Ammon's horn (tissue), 1 donor: ENCODE measurements around the gene SASH3.

Experiments
- DNase-seq: peaks from one replicate; pipeline ENCODE4 v3.0.0-alpha.2; 2016; ENCODE audit warnings: low spot score

SASH3 gene

DNA sequence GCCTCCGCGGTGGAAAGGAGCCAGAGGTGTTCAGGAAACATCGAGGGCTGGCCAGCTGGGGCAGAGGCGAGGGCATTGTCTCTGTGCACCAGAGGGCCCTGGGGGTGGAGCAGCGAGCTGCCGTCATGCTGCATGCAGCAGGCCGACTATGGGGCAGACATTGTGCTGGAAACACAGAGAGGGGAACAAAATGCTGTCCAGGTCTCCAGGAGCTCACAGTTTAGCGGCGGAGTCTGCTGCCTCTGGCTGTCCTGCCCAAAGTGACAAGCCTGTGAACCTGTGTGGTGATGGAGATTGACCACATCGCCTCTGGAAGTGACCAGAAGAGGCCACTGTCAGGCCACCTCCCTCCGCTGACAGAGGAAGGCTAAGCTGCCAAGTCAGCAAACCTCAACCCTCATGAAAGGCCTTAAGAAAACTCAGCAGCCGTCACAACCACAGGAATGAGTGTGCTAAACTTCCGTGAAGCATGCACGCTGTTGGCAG is 20.1 kb upstream of the SASH3 start:
- peak; percentile 72 for DNase-seq

DNA sequence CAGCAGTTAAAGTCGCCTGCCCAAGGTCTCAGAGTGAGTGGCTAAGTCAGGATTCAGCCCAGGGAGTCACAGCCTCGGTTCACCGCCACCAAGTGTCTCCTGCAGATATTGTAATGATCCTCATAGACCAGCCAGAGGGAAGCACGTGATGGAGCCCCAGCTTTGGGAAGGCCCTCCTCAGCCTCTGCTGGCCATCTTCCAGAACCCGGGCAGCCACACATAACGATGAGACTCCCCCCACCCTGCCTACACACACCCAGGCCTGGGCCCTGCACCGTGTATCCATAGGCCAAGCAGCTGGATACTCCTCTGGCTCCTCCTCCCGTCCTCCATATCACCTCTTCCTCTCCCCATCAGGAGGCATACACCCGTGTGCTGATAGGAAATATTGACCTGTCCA is 19.6 kb upstream of the SASH3 start:
- no peak for DNase-seq

DNA sequence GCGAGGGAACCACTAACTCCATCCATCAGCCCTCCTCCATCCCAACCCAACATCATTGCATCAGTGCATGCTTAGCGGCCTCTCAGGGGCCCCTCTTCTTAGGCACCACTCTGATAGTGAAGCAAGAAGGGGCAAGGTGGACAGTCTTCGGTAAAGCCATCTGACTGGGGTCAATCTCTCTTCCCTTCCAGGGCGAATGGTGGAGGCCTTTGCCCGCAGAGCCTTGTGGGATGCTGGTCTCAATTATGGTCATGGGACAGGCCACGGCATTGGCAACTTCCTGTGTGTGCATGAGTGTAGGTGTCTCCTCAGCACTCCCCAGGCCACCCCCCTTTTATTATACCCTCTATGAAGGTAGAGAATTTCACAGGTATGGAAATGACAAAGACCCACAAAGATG is 18.8 kb upstream of the SASH3 start:
- DNase-seq: no peak

DNA sequence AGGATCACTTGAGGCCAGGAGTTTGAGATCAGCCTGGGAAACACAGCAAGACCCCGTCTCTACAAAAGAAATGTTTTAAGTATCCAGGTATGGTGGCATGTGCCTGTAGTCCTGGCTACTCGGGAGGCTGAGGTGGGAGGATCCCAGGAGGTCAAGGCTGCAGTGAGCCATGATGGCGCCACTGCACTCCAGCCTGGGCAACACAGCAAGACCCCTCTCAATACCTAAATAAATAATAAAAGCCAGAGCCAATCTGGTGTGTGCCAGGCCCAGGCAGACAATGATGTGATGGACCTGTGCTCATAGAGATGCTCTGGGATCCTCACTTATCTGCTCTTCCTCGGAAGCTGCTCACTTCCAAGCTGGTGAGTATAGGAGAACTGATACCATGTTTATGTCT is 18.2 kb upstream of the SASH3 start:
- no peak for DNase-seq

DNA sequence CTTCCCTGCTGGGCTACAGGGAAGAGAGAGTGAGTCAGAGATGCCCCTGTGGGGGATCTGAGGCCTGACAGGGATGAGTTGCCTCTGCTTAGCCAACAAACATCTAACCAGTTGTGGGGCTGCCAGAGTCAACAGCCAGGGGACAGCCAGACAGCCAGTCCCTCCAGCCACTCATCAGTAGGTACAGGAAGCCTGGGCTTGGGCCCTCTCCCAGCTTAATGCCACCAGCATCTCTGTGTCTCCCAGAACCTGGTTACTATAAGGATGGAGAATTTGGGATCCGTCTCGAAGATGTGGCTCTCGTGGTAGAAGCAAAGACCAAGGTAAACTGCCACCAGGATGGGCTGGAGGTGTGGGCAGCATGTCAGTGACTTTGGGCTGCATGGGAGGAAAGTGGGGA is 17.3 kb upstream of the SASH3 start:
- DNase-seq: no peak

DNA sequence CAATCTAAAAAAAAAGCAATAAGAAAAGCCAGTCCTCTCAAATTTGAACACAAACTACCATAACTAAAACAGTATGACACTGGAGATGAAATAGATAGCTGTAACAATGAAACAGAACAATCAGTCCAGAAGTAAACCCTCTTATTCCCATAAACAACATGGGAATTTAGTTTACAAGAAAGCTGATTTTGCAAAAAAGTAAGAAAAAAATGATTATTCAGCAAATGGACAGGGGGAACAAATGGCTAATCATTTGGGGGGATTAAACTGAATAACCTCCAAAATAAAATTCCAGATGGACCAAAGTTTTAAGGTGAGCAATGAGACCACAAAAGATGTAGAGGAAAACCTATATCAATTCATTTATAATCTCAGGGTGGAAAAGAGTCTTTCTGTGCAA is 16.1 kb upstream of the SASH3 start:
- DNase-seq: no peak

DNA sequence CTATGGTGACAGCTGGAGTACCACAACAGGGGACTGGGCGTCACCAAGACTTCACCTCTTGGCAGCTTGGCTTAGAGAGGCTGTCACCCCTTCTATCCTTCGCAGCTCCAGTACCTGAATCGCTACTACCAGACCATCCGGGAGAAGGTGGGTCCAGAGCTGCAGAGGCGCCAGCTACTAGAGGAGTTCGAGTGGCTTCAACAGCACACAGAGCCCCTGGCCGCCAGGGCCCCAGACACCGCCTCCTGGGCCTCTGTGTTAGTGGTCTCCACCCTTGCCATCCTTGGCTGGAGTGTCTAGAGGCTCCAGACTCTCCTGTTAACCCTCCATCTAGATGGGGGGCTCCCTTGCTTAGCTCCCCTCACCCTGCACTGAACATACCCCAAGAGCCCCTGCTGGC is 11.6 kb upstream of the SASH3 start:
- no peak for DNase-seq

DNA sequence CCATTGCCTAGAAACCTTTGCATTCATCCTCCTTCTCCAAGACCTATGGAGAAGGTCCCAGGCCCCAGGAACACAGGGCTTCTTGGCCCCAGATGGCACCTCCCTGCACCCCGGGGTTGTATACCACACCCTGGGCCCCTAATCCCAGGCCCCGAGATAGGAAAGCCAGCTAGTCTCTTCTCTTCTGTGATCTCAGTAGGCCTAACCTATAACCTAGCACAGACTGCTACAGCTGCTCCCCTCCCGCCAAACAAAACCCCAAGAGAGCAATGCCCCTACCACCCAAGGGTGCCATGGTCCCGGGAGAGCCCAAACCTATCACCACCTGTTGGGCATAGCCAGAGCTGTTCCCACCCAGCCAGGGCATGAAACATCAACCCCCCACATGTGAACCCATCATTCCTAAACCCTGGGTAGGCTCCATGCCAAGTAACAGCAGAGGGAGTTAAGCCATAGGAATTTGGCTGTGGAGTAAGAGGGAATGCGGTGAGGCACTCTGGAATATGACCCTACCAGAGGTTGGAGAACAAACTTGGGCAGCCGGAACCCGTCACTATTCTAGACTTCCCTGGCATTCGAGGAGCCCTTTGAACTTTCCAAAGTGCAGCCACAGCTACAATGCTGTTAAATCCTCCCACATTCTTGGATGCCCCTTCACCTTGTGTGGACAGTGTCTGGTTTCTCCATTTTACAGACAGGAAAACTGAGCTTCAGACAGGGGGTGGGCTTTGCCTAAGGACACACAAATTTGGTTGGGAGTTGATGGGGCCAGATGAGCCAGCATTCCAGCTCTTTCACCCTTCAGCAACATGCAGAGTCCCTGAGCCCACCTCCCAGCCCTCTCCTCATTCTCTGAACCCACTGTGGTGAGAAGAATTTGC is 10.9 kb upstream of the SASH3 start:
- DNase-seq: no peak

DNA sequence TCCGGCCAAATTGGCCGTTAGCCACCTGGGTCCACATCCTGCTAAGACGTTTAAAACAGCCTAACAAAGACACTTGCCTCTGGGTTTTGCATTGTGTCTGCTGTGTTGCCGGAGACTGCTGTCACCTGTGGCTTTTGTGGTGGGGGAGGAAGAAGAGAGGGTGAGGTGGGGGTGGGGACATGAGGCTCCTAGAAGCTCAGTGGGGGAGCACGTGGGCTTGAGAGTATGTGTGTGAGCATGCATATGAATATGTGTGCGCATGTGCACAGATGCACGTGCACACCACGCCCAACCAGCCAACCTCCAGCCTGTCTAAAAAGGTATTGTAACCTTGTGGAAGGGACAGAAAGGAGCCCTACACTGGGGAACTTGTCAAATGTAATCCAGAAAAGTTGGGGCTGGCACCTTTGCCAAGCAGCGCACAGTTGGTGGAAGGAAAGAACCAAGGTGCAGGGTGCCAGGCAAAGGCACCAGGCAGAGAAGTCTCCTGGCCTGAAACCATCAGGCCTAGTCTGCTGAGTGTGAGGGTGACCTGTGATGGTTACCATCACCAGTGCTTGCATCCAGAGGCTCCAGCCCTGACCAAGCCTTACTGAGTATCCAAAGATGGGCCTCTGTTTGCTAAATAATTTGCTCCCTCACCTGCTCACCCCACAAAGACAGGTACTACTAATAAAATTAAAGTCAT is 10.1 kb upstream of the SASH3 start:
- no peak for DNase-seq

DNA sequence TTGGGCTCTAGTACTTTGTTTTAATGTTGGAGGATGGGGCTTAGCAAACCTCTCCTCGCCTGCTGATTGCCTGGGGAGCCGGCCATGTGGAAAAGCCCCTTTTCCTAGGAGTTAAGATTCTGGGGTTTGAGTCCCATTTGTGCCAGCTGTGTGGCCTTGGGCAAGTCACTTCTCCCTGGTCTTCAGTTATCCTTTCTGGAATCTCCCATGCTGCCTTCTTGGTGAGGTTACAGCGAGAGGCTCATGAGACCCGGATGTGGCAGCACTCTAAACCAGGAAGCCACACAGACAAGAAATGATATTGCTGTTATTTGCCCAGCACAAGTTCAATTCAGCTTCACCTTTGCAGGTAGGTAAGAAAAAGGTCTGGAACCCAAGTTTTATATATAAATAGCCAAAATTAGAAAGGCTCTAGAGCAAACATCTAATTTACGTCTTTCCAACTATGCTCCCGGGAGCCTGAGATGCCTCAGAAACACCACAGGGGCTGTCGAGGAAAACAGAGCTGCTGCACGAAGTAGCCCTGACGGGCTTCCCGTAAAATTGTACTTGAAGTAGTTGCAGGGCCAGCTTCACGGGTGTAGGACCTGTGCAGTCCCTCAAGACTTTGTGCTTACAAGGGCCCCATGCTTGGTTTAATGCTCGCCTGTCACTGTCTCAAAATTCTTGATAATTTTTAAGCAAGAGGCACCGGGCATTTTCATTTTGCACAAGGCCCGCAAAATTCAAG is 8.3 kb upstream of the SASH3 start:
- DNase-seq: no peak

DNA sequence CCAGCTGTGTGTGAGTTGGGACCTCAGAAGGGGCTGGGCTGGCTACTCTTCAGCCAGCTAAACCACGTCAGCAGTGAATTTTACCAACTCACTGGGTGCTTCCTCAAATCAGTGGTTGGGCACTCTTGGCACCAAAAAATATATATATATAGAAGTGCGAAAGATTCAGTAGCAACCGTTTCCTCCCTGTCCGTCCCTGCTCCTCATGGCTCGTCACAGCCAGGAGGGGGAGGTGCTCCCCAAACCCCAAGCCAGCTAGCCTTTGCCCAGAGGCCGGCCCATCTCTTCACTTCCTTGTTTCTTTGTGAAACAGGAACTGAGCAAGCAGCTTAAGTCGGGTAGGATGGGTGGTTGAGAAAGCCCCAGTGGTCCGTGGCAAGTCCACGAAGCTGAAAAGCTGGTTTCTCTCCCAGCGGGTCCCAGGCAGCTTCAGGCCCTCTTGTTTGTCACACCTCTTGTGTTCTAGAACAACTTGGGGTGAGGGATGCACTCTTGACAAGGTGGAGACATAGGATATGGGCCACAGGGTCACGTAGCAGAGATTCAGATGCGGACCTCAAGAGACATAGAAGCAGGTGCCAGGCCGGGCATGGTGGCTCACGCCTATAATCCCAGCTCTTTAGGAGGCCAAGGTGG is 6.8 kb upstream of the SASH3 start:
- peak; percentile 55 for DNase-seq

DNA sequence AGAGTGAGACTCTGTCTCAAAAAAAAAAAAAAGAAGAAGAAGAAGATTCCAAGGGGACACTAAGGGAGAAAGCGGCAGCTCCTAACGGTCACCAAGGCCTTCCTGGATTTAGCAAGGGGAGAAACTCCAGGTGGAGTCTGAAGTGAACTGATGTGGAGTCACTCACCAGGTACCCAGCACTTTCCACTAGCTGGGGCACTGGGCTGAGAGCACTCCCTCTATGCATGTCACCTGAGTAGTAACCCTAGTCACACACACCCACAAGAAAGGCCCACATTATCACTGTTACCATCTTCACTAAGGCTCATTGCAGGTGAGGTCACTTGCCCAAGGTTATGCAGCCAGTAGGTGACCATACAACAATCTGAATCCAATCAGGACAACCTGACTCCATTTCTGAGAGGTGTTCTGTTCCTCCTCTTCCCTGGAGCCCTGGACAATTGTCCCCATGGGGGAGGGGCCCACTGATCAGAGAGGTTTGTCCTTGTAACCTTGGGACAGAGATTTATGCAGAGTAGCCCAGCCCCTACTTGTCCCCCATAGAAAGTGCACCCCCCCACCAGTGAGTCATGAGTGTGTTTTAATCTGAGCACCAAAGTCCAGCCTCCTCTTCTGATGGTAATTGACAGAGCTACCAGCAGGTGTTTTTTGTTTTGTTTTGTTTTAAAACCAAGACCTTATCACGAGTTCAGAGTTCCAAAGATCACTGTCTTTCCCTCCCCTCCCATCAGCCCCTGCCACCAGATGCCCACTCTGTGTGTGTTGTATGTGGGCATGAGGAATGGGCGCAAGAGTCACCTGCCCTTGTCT is 5.9 kb upstream of the SASH3 start:
- DNase-seq: no peak

DNA sequence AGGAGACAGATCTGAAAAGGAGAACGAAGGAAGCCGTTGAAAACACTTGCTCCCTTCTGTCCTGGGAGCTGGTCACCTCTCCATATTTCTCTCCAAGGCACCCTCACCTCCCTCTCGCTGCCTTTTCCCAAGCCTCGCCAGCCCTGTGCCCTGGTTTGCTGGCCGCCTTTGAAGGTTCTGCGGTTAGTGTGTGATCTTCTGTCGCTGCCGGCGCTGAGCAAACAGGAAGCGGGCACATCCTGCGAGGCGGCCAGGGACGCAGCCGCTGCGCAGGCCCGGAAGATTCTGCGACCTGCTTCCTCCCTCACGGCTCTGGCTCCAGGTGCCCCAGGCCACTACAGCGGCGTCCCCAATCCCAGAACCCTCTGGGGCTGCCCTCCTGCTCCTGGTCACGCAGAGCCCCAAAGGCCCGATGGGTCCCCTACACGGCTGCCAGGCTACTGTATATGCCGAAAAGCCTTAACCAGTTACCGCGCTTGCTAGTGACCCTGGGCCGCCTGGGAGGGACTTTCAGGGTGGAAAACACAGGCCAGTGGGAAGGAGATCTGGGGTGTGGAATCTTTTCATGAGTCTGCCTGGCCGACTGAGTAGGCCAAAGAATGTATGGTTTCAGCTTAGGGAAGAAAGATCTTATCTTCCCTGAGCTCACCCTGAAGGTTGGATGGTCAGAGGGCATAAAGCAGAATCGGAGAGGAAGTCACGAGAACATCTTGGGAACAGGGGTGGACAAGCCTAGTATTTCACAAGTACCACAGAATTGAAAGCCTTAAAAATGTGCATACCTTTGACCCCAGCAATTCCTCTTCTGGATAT is 2.3 kb upstream of the SASH3 start:
- DNase-seq: peak; percentile 33

DNA sequence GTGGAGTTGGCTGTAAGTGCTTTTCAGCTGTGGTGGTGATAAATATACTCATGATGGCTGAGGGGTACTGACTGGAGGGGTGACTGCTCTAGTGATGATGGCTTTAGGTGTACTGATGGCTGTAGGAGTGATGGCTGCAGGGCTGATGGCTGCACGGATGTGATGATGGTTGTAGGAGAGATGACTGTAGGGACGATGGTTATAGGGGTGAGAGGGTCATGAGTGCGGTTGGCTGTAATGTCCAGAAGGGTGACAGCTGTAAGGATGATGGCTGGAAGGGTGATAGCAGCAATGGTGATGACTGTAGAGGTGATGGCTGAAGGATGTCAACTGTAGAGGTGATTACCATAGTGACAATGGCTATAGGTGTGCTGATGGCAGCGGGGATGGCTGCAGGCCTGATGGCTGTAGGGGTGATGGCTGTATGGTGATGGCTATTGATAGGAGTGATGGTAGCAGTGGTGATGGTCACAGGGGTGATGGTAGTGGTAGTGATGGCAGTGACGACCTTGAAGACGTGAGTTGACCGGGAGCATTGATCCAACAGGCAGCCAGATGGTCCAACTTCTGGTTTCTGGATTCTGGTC is 570 bp upstream of the SASH3 start:
- no peak for DNase-seq

DNA sequence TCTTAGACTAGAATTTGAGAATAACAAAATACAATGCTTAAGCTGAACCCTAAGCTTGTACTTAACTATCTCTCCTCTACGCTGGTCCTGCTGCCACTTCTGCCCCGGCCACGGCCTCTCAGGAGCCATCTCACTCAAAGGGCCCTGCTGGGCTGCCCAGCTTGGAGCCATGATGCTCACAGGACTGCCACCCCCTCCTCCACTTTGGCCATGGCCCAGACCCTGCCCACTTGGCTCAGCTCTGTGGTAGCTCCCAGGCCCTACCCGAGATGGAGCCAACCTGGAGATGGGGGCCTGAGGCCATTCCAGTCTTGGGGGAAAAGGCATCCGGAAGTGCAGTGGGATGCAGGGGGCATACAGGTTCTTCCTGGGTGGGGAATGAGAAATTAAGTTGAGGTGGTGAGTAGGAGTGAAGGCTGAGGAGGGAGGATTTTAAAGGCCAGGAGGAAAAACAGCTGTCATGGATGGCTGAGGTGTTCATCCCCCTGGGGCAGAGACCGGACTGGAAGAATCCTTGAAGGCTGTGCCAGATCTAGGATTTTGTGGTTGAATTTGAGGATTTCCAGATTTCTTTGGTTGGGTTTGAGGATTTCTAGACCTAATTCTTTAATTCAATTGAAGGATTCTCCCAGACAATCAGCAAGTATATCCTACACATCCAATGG is 824 bp downstream of the SASH3 start:
- DNase-seq: no peak

DNA sequence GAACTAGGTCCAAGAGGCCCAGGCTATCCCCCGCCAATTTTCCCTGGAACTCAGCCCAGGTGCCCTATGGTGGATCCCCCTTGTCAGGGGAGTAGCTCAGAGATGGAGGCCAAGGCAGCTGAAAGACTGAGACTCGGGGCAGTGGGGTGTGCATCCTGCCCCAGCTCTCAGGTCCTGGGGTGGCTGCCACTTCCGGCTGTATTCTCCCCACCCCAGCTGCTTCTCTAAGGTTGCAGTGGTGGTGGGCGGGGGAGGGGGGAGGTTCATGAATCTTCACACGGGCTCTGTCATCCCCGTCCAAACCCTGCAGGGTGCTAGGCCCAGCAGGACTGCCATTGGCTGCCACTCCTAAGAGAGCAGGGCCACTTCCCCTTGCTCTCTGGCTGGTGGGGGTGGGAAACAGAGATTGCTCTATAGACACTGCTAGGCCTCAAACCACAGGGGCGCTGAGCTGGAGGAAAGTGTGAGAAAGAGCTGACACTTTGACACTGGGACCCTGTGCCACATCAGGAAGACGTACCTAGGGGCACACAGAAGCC is 1.5 kb downstream of the SASH3 start:
- DNase-seq: peak; percentile 48

DNA sequence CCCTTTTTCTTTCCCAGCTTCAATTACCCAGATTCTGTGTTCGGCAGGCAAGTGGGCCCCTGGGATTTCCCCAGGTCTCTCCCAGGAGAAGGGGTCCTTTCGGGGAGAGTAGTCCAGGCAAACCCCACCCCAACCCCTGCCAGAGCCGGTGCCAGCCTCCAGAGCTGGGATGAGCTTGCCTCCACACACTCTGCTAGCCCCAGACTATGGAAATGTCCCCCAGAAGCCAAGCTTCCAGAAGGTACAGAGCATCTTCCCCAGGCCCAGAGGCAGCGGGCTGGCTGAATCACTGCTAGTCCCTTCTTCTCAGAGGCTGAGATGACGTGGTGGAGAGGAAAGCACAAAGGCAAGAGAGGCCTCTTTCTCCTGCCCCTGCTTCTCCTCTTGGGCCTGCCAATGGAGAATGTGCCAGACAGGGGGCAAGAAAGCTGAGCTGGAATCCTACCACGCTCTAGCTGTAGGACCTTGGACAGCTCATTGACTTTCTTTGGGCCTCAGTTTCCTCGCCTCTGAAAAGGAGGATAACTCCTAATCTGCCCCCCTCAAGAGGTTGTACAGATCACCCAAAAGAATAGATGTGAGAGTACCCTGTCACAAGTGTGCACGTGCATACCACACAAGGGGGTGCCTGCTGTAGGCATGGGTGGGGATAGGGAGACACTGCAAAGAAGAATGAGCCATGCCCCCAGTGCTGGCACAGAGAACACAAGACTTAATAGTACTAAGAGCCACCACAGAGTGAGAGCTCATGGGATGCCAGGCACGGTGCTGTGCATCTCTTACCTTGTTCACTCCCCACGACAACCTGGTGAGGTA is 2.1 kb downstream of the SASH3 start:
- DNase-seq: no peak

DNA sequence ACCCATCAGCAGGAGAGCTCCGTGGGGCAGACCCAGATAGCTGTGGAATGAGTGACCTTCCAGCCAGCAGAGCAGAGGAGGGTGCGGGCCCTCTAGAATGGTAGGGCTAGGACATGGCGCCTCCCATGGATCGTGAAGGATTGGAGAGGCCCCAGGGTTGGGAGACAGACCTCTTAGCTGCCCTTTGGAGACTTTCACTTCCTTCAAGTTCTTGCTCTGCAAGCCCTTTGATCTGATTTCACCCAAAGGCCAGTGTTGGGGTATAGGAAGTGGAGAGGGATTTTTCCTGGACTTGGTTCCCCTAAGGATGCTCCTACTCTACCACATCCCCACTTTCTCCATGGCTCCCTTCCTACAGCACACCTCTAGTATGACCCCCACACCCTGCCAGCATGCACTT is 3.0 kb downstream of the SASH3 start:
- DNase-seq: no peak
